ENCODE results near the gene TSPAN9.

TSPAN9 gene

GRCh38 chr12:3187846-3188770, 110.9 kb downstream of the TSPAN9 start:
- no peak for DNase-seq (ENCODE audit: low read depth in 2 of 2)

DNA sequence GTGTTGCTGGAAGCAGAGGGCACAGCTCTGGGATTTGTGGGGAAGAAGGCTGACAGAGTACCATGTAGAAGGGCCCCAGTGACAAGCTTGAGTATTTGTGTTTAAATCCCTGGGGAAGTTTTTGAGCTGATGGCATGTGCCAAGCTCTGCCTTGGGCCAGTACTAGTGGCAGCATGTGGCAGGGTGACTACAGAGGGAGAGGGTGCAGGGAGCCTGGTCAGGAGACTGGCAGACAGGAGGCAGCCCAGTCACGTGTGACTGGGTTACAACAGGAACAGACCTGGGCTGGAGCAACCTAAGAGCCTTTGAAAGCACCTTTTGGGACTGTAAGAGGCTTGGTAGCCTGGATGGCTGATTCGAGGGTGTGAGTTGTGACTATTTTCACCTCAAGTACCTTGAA, 112.1 kb downstream of the TSPAN9 start:
- DNase-seq (ENCODE audit: low read depth in 2 of 2) = no peak

DNA sequence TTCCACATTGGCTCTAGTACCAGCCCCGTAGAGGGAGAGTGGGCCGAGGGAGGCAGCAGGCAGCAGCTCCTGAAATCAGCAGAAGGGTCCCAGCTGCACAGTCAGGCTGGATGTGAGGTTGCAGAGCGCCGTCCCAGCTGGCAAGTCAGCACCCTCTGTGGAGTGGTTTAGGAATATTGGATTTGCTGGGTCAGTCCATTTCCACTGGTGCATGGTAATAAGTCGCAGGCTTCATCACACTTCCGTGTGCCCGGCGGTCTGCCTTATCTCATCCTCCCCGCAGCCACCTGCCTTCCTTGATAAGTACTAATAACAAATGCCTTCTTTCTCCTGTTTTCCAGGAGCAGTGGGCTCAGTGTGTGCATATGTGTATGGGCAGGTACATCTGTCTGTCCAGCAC, 112.9 kb downstream of the TSPAN9 start:
- no peak for DNase-seq (ENCODE audit: low read depth in 2 of 2)

GRCh38 chr12:3191450-3191849, 114.3 kb downstream of the TSPAN9 start:
- no peak for DNase-seq (ENCODE audit: low read depth in 2 of 2)

- no peak for DNase-seq (ENCODE audit: low read depth in 2 of 2)
Measured at GRCh38 chr12:3192221-3192620, 115.0 kb downstream of the TSPAN9 start.

DNA sequence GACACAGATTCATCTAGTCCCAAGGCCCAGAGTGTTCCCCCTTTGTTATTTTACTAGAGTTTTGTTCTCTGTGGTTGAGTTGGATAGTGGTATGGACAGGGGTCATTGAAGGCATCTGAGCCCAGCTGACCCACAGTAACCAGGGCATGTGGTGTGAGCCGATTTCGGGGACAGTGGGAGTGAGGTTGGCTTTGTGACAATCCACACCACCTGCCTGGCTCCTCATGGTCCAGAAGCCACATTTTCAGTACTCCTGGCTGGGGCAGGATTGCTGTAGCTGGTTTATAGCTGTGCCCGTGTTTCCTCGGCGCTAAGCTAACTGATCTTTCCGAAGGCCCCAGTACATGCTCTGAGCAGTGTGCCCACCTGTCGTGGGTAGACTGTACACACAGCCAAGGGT, 116.0 kb downstream of the TSPAN9 start:
- no peak for DNase-seq (ENCODE audit: low read depth in 2 of 2)

GRCh38 chr12:3193755-3194154, 116.6 kb downstream of the TSPAN9 start:
- no peak for DNase-seq (ENCODE audit: low read depth in 2 of 2)

DNA sequence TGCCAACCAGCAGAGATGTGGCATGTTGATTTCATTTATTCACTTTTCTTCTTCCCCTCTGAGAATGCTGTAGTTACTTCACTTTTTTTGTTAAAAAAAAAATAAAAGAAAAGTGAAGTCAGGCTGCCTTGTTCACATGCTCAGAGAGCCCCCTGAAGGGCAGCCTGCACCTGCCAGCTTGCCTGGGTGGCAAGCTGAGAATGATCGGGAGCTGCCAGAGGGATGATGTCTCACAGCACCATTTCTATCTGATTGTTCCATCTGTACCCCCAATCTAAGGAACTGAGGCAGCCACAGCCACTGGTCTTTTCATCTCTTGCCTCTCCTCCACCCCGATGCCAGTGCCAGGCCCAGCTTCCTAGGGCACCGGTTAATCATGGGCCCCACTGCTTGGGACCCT, 118.2 kb downstream of the TSPAN9 start:
- DNase-seq (ENCODE audit: low read depth in 2 of 2) = no peak

DNA sequence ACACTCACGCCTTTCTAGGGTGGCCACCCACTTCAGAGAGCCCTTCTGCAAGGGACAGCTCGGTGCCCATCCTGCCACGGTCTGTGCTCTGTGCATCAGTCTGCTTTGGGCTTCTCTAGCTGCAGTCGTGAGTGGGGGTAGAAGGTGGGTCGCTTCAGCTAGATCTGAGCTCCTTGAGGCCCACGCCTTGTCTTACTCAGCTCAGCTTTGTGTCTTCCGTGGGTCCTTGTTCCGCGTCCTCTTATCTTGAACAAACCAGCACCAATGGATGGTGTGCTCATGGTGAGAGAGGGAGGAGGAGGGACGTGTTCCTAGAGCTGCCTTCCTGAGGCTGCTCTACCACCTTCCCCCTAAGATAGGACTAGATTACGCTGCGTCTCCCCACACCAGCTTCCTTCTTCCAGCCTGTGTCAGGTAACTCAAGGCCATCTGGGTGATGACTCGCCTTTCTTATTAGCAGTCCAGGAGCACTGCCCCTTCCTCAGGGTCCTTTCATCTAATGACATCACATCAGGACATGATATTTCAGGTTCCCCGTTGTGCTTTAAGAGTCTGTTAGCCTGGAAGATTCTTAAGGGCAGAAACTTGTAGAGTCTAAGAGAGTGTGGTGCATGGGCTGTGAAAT, 118.8 kb downstream of the TSPAN9 start:
- DNase-seq (ENCODE audit: low read depth in 2 of 2) = no peak

DNA sequence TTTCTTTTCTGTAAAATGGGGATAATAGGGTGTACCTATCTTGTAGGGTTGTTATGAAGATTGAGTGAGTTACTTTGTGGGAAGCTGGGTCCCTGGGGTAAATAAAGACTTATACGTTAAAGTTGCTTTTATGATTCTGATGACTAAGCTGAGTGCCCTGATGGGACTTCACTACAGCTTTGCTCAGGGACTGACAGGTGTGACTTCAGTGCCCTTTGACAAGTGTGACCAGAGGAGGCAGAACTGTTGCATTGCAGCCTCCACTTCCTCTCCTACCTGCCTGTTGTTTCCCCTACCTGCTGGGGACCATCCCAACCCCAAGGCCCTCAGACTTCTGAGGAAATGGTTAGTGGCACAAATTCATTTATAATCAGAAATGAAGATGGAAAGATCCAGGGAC, 119.3 kb downstream of the TSPAN9 start:
- no peak for DNase-seq (ENCODE audit: low read depth in 2 of 2)

DNA sequence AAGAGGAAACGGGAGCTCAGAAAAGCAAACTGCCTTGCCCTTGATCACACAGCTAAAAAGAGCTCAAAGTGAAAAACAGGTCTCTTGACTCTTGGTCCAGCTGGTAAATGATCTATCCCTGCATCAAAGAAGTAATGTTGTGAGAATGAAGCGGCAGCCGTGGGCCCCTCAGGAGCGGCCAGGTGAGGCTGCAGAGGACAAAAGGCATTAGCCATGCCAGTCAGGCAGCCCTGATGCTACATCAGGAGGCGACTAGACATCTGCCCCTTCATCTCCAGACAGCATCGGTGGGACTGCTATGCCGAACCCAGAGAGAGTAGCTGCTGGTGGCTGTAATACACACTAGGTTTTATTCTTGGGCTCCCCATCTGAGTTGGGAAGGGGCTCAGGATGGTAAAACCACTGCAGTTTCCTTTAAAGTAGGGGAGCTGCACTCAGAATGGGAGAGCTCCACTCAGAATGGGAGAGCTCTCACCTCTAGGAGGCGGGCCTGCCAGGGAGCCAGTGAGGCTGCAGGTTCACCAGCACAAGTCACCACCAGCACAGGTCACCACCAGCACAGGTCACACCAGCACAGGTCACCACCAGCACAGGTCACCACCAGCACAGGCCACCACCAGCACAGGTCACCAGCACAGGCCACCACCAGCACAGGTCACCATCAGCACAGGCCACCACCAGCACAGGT, 120.1 kb downstream of the TSPAN9 start:
- DNase-seq (ENCODE audit: low read depth in 2 of 2) = no peak

GRCh38 chr12:3199551-3200031, 122.4 kb downstream of the TSPAN9 start:
- no peak for DNase-seq (ENCODE audit: low read depth in 2 of 2)

- no peak for DNase-seq (ENCODE audit: low read depth in 2 of 2)
Measured at GRCh38 chr12:3200032-3200617, 122.9 kb downstream of the TSPAN9 start.

- DNase-seq (ENCODE audit: low read depth in 2 of 2) = no peak
Measured at GRCh38 chr12:3200814-3201233, 123.6 kb downstream of the TSPAN9 start.

- DNase-seq (ENCODE audit: low read depth in 2 of 2) = no peak
Measured at GRCh38 chr12:3201339-3202051, 124.3 kb downstream of the TSPAN9 start.

DNA sequence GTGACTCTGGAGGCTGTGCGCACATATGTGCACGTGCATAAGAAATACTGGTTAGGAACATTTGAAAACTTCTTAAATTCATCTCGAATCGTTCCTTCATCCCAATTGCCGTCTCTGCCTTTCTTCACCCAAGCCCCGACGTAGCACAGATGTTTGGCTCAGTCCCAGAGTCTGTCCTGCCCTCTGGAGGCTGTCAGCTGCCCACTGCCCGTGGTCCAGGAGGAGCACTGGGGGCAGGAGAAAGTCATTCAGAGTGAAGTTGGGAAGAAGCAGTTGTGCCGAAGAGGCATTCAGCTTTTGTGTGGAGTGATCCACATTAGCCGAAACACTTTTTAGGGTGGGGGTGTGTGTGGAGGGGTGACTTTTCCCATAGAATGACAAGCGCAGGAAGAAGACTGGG, 124.9 kb downstream of the TSPAN9 start:
- DNase-seq (ENCODE audit: low read depth in 2 of 2) = no peak

DNA sequence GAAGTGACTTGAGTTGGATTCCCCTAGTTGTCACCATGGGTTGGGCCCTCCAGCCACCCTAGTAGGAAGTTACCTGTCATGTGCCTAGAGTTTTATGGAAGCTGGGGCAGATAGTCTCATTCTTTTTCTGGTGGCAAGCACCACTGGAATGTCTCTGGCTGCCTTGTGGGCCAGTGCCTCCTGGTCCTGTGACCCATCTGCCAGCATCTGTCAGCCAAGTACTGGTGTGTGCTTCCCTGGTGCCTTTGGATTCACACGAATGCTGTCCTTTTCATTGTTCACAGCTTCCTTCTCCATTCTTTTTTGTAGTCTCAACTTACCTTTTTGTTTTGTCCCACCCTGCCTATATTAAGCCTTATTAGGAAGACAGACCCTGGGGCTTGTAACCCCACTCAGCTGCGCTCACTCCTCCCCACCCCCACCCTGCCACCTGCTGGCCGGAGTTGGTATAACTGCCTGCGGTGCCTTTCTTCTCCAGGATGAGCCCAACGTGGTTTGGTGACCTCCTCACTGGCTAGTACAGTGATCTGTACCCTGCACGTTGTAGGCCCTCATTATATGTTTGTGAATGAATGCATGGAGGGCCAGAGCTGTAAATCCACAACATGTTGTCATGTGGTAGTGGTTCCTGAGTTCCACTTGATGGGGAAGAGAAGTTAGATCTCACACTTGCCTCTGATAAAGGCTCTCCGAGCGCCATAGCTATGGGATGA, 125.7 kb downstream of the TSPAN9 start:
- DNase-seq (ENCODE audit: low read depth in 2 of 2) = peak; percentile 44 to 60

- no peak for DNase-seq (ENCODE audit: low read depth in 2 of 2)
Measured at GRCh38 chr12:3203713-3204112, 126.5 kb downstream of the TSPAN9 start.

GRCh38 chr12:3204143-3204542, 127.0 kb downstream of the TSPAN9 start:
- DNase-seq (ENCODE audit: low read depth in 2 of 2) = no peak

- no peak for DNase-seq (ENCODE audit: low read depth in 2 of 2)
Measured at GRCh38 chr12:3204730-3205531, 127.8 kb downstream of the TSPAN9 start.

Data from stimulated activated CD4-positive, alpha-beta T cell treated with anti-CD3 and anti-CD28 coated beads, Interleukin-1b, Interleukin-23, amount 100 ng/mL, for 4 hours (primary cell).